ENCODE measurements around the gene OR5B3. TPM values are rescaled to one million over a fixed set of nuclear protein-coding genes. Genes with fewer than 3 reads are reported as not detected.
A peak's percentile ranks its signal among the peaks of the same experiment; 100 is the strongest.

The OR5B3 gene
- total and polyA plus RNA-seq, 9 of the 15 experiments (the other 6 are each of a cell fraction or from before 2014, with no cell fraction given), result not detected

DNA sequence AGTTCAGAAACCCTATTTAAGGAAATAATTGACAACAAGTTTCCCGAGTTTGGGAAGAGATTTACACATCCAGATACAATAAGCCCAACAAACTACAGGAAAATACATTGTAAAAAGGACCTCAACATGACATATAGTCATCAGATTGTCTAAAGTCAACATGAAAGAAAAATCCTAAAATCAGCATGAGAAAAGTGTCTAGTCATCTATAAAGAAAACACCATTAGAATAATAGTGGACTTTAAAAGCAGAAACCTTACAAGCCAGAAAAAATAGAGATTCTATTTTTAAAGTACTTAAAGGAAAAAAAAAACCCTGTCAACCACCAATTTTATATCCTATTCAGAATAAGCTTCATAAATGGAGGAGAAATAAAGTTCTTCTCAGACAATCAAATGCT, 22.6 kb upstream of the OR5B3 start:
- ChIA-PET POLR2A (no interaction called here), CTCF (ENCODE audit: low intra/inter-chr PET ratio) (no interaction called here)
- H3K36me3 ChIP-seq (ENCODE audit: control insufficient read depth, insufficient read depth, low read length), result no peaks in the 10 kb centered on the region
- H3K9me3 ChIP-seq (replicated peaks; ENCODE audit: control insufficient read depth, insufficient read depth, low read depth, low read length), result no peaks in the 10 kb centered on the region
- no peak overlapping the region for H3K4me3 ChIP-seq
- BruUV-seq (replicated peaks), result no TSS peak
- no peak overlapping the region for H3K9ac ChIP-seq (ENCODE audit: insufficient read depth in 1 of 2, low read depth in 2 of 2, low read length in 2 of 2)
- no peak for ATAC-seq
- no peak overlapping the region for H3K27ac ChIP-seq (ENCODE audit: extremely low read depth, low read depth, low read length)
- no peak overlapping the region for H2AFZ ChIP-seq (ENCODE audit: low read depth, low read length)
- DNase-seq (ENCODE audit: extremely low read depth in 1 of 4, low spot score in 3 of 4), result no peak
- H3K4me2 ChIP-seq (ENCODE audit: insufficient read depth, low read length), result no peak overlapping the region
- no peak for FAIRE-seq
- no peaks in the 10 kb centered on the region for H3K9me1 ChIP-seq (ENCODE audit: control insufficient read depth, insufficient read depth, low read length)
- WGBS (ENCODE audit: insufficient coverage, low coverage, missing lambda C conversion rate), result 0% methylated on average over 1 of the region's 1 CpG
- no peaks in the 10 kb centered on the region for H3K4me1 ChIP-seq (replicated peaks in 1 of 2; ENCODE audit: control insufficient read depth in 2 of 2, insufficient read depth in 2 of 2, low read length in 2 of 2)
- in situ Hi-C loops (cut with MboI) (no loop called here), intact Hi-C loops (cut with micrococcal nuclease) (no loop called here)
- H3K79me2 ChIP-seq (ENCODE audit: control insufficient read depth, insufficient read depth, low read length), result no peaks in the 10 kb centered on the region
- no peaks in the 10 kb centered on the region; a peak in 1 of 5 replicates for H3K27me3 ChIP-seq (ENCODE audit: control insufficient read depth in 2 of 2, insufficient read depth in 2 of 2, low read length in 2 of 2)
- H4K20me1 ChIP-seq (replicated peaks; ENCODE audit: control insufficient read depth, insufficient read depth, low read length), result no peaks in the 10 kb centered on the region
- TF ChIP-seq HMG20B (CRISPR knock-in tag; IDR thresholded peaks at IDR 0.05) (no peak), HOXB6 (CRISPR knock-in tag; IDR thresholded peaks at IDR 0.05; ENCODE audit: borderline replicate concordance) (no peak), BRF1 (IDR thresholded peaks at IDR 0.05; ENCODE audit: borderline replicate concordance, extremely low read depth, insufficient read length) (no peak), GATA2 (CRISPR knock-in tag; IDR thresholded peaks at IDR 0.05) (no peak), FOXA3 (CRISPR knock-in tag; conservative IDR thresholded peaks at IDR 0.05 in 1 of 2, IDR thresholded peaks at IDR 0.05 in 1 of 2) (no peak), MCM3 (IDR thresholded peaks at IDR 0.05) (no peak), TSC22D4 (tag; IDR thresholded peaks at IDR 0.05) (no peak), EZH2 (IDR thresholded peaks at IDR 0.05; ENCODE audit: borderline replicate concordance, low read depth, low read length) (no peak), MAFF (IDR thresholded peaks at IDR 0.05; ENCODE audit: low read length) (peak; percentile 11; the same call in 1 of the 2 replicates), FOXP1 (CRISPR knock-in tag; IDR thresholded peaks at IDR 0.05) (no peak), ZNF239 (CRISPR knock-in tag; IDR thresholded peaks at IDR 0.05) (no peak)
- TF ChIP-seq, protein P1, sequence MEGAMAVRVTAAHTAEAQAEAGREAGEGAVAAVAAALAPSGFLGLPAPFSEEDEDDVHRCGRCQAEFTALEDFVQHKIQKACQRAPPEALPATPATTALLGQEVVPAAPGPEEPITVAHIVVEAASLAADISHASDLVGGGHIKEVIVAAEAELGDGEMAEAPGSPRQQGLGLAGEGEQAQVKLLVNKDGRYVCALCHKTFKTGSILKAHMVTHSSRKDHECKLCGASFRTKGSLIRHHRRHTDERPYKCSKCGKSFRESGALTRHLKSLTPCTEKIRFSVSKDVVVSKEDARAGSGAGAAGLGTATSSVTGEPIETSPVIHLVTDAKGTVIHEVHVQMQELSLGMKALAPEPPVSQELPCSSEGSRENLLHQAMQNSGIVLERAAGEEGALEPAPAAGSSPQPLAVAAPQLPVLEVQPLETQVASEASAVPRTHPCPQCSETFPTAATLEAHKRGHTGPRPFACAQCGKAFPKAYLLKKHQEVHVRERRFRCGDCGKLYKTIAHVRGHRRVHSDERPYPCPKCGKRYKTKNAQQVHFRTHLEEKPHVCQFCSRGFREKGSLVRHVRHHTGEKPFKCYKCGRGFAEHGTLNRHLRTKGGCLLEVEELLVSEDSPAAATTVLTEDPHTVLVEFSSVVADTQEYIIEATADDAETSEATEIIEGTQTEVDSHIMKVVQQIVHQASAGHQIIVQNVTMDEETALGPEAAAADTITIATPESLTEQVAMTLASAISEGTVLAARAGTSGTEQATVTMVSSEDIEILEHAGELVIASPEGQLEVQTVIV (CRISPR knock-in tag; IDR thresholded peaks at IDR 0.05; ENCODE audit: borderline replicate concordance), result no peak

Data from K562 (cell line).